ENCODE measurements around the gene MAML1. TPM values are rescaled to one million over a fixed set of nuclear protein-coding genes. Genes with fewer than 3 reads are reported as not detected.

MAML1 gene
- total RNA-seq, 3 donors from 2014 or later (not counting 1 experiment from before 2014, with no cell fraction given) = 28.8 to 45.4 (median 37.6) TPM

DNA sequence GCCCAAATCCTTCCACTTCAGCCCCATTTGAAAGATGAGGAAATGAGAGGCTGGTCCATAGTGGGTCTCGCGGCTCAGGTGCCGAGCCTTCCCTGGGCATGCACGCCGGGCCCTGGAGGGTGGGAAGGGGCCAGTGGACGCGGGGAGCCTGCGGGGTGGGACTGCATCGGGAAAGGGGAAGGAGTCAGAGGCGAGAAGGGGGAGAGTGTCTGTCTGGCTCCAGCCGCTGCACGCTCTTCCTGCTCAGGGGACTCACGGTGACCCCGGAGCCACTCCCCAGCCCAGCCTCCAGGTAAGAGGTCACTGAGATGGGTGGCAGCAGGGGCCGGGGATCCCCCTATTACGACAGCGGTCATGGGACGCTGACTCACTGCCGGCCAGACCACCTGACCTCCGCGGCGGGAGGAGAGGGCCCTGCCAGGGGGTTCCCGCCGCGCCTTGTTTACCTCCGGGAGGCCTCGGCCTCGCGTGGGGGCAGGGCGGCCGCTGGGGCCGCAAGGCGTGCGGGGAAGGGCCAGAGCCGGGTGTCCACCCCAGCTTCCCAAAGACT is 86.2 kb downstream of the MAML1 start:
- H3K4me1 Mint-ChIP-seq = peaks cover 28 to 45% of the 10 kb centered on the region in 2 donors
- H3K27me3 Mint-ChIP-seq (ENCODE audit: low read depth in 2 of 2) = peaks cover 0 to 3% of the 10 kb centered on the region in 2 donors
- H3K27ac Mint-ChIP-seq = peak overlapping the region; percentile 97 to 98
- no peaks in the 10 kb centered on the region for H3K36me3 Mint-ChIP-seq
- peak; percentile 95 to 98 for DNase-seq
- H3K27ac ChIP-seq (ENCODE audit: low read length) = peak overlapping the region; percentile 100
- peak overlapping the region; percentile 88 for H3K4me3 Mint-ChIP-seq
- no peaks in the 10 kb centered on the region for H3K9me3 Mint-ChIP-seq
- H3K27me3 ChIP-seq (ENCODE audit: control insufficient read depth, insufficient read depth, low read length) = no peaks in the 10 kb centered on the region
- WGBS (ENCODE audit: insufficient coverage) = 2% methylated on average over 35 of the region's 35 CpGs
- ATAC-seq = peak; percentile 59 to 81 (median 72)
- TF ChIP-seq, protein P1, sequence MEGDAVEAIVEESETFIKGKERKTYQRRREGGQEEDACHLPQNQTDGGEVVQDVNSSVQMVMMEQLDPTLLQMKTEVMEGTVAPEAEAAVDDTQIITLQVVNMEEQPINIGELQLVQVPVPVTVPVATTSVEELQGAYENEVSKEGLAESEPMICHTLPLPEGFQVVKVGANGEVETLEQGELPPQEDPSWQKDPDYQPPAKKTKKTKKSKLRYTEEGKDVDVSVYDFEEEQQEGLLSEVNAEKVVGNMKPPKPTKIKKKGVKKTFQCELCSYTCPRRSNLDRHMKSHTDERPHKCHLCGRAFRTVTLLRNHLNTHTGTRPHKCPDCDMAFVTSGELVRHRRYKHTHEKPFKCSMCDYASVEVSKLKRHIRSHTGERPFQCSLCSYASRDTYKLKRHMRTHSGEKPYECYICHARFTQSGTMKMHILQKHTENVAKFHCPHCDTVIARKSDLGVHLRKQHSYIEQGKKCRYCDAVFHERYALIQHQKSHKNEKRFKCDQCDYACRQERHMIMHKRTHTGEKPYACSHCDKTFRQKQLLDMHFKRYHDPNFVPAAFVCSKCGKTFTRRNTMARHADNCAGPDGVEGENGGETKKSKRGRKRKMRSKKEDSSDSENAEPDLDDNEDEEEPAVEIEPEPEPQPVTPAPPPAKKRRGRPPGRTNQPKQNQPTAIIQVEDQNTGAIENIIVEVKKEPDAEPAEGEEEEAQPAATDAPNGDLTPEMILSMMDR (IDR thresholded peaks at IDR 0.05) = no peak
- peak overlapping the region; percentile 50 for H3K4me3 ChIP-seq (ENCODE audit: low read length)
- intact Hi-C loops (cut with micrococcal nuclease) = loop anchor here (1.0 kb wide), 2 partner anchors 87 to 196 kb away; partner anchors contain the start of genes HNRNPH1 and MAML1
- H3K9me3 ChIP-seq (ENCODE audit: control insufficient read depth, insufficient read depth, low read length) = no peaks in the 10 kb centered on the region
- H3K36me3 ChIP-seq (ENCODE audit: control insufficient read depth, insufficient read depth, low read length) = peaks cover 7% of the 10 kb centered on the region
- peaks cover 62% of the 10 kb centered on the region for H3K4me1 ChIP-seq (ENCODE audit: control insufficient read depth, insufficient read depth, low read length)

DNA sequence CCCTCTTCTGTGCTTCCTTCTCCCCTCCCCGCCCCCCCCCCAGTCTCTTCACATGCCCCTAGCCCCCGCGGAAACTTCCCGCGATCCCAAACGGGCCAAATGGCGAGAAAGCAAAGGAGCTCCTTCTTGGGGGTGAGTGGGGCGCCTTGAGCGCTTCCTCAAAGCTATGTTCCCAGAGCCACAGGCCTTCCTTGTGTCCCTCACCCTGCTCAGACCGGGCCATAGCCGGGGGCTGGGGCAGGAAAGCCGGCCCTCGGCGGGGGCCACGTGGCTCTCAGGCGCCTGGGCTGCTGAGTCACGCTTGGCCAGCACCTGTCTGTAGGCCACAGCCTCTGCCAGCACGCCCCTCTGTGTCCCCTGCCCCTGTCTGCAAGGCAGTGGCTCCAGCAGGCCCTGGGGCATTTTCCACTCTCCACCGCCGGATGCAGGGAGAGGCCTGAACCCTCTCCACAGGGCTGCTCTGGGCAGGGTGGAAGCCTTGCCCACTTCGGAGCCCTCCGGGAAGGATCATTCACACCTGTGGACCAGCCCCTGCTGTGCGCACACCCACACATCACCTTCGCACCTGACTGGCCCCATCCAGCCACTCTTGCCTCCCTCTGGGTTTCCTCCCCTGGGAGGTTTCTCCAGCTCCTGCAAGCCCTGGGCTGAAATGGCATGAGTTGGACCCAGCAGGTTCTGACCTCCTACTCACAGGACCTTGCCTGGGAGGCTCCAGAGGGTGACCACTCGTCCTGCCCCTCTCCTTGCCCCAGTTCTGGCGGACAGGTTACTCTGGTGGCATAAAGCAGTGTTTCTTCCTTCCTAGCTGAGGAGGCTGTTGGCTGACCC is 86.9 kb downstream of the MAML1 start:
- Mint-ChIP-seq H3K27ac (peak overlapping the region; percentile 97 to 98), H3K4me3 (peak overlapping the region; percentile 84), H3K36me3 (peaks cover 2% of the 10 kb centered on the region), H3K9me3 (no peaks in the 10 kb centered on the region), H3K27me3 (ENCODE audit: low read depth in 2 of 2) (peaks cover 0 to 3% of the 10 kb centered on the region in 2 donors), H3K4me1 (peaks cover 34 to 51% of the 10 kb centered on the region in 2 donors)
- TF ChIP-seq, protein P1 (IDR thresholded peaks at IDR 0.05) = no peak
- peak; percentile 15 to 34 (median 26) for ATAC-seq
- Histone ChIP-seq H3K9me3 (ENCODE audit: control insufficient read depth, insufficient read depth, low read length) (no peaks in the 10 kb centered on the region), H3K27me3 (ENCODE audit: control insufficient read depth, insufficient read depth, low read length) (no peaks in the 10 kb centered on the region), H3K4me1 (ENCODE audit: control insufficient read depth, insufficient read depth, low read length) (peaks cover 64% of the 10 kb centered on the region), H3K27ac (ENCODE audit: low read length) (peak overlapping the region; percentile 100), H3K36me3 (ENCODE audit: control insufficient read depth, insufficient read depth, low read length) (peaks cover 14% of the 10 kb centered on the region), H3K4me3 (ENCODE audit: low read length) (peak overlapping the region; percentile 50)
- DNase-seq = peak; percentile 65 to 71
- intact Hi-C loops (cut with micrococcal nuclease) = loop anchor here (1.0 to 2.0 kb wide), 4 partner anchors 8 to 196 kb away; partner anchors contain the start of genes HNRNPH1, MAML1 and MGAT4B
- 29% methylated on average over 23 of the region's 26 CpGs for WGBS (ENCODE audit: insufficient coverage)

DNA sequence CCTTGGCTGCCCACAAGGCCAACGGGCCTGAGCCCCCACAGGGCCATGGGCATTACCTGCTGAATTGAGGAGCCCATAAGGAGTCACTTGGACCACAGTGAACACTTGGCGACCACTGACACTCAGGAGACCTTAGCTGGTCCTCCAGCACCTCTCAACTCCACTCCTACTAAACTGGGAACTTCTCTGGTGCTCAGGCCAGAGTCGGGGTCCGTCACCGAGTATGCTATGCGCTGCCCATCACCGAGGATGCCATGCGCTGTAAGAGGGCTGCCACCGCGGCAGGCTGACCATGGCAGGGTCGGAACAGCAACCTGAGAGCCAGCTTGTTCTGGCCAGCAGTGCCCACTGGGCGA is 87.5 kb downstream of the MAML1 start:
- H3K4me1 ChIP-seq (ENCODE audit: control insufficient read depth, insufficient read depth, low read length) = peaks cover 64% of the 10 kb centered on the region
- peaks cover 7% of the 10 kb centered on the region for H3K36me3 Mint-ChIP-seq
- H3K4me3 ChIP-seq (ENCODE audit: low read length) = peak overlapping the region; percentile 96
- H3K9me3 Mint-ChIP-seq = no peaks in the 10 kb centered on the region
- peaks cover 0 to 3% of the 10 kb centered on the region in 2 donors for H3K27me3 Mint-ChIP-seq (ENCODE audit: low read depth in 2 of 2)
- H3K9me3 ChIP-seq (ENCODE audit: control insufficient read depth, insufficient read depth, low read length) = no peaks in the 10 kb centered on the region
- ATAC-seq (no peak), DNase-seq (peak in 1 of 2 donors; percentile 45)
- no peaks in the 10 kb centered on the region for H3K27me3 ChIP-seq (ENCODE audit: control insufficient read depth, insufficient read depth, low read length)
- 52% methylated on average over 12 of the region's 12 CpGs for WGBS (ENCODE audit: insufficient coverage)
- H3K4me3 Mint-ChIP-seq = peak overlapping the region; percentile 84
- peaks cover 38 to 57% of the 10 kb centered on the region in 2 donors for H3K4me1 Mint-ChIP-seq
- peak overlapping the region; percentile 97 to 98 for H3K27ac Mint-ChIP-seq
- intact Hi-C loops (cut with micrococcal nuclease) = loop anchor here (1.0 to 2.0 kb wide), 2 partner anchors 9 to 13 kb away; partner anchors contain the start of gene MGAT4B
- H3K36me3 ChIP-seq (ENCODE audit: control insufficient read depth, insufficient read depth, low read length) = peaks cover 20% of the 10 kb centered on the region
- peak overlapping the region; percentile 100 for H3K27ac ChIP-seq (ENCODE audit: low read length)
- TF ChIP-seq, protein P1 (IDR thresholded peaks at IDR 0.05) = no peak
